GM15510 (cell line): ENCODE results near the gene ERFE.

Experiments used
- POLR2A ChIP-seq: IDR thresholded peaks from 3 replicates; pipeline ENCODE4 v1.6.1; 2011; ENCODE audit warnings: borderline replicate concordance; ENCODE audit not compliant: insufficient read length; ENCODE audit errors: extremely low read depth

ERFE gene

GRCh38 chr2:238157506-238158017, 1.2 kb upstream of the ERFE start:
- no peak for TF ChIP-seq POLR2A

- no peak for TF ChIP-seq POLR2A
Measured at GRCh38 chr2:238158018-238158508, 707 bp upstream of the ERFE start.

GRCh38 chr2:238159071-238159539, 335 bp downstream of the ERFE start:
- TF ChIP-seq POLR2A: no peak

DNA sequence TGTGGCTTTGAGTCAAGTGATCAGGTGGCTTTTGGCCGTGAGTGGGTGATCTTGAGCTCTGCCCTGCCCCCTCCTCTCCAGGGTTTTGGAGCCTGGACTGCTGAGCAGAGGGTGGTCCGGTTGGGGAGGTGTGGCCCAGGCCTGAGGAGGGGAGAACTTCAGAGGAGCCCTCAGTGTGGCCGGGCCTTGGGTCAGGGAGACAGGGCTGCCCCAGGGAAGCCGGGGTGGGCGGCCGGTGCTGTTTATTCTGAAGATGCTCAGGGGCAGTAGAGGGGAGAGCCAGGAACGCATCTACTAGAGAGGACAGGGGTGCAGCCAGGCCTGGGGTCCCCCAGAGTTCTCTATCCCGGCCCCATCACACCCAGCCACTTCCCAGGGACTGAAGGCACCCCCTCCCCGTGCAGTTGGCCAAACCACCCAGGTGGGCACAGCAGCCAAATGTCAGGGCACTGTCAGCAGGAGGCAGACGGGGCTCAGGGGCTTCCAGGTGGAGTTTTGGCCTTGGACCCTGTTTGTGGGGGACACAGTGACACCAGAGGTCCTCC, 963 bp downstream of the ERFE start:
- TF ChIP-seq POLR2A: no peak

DNA sequence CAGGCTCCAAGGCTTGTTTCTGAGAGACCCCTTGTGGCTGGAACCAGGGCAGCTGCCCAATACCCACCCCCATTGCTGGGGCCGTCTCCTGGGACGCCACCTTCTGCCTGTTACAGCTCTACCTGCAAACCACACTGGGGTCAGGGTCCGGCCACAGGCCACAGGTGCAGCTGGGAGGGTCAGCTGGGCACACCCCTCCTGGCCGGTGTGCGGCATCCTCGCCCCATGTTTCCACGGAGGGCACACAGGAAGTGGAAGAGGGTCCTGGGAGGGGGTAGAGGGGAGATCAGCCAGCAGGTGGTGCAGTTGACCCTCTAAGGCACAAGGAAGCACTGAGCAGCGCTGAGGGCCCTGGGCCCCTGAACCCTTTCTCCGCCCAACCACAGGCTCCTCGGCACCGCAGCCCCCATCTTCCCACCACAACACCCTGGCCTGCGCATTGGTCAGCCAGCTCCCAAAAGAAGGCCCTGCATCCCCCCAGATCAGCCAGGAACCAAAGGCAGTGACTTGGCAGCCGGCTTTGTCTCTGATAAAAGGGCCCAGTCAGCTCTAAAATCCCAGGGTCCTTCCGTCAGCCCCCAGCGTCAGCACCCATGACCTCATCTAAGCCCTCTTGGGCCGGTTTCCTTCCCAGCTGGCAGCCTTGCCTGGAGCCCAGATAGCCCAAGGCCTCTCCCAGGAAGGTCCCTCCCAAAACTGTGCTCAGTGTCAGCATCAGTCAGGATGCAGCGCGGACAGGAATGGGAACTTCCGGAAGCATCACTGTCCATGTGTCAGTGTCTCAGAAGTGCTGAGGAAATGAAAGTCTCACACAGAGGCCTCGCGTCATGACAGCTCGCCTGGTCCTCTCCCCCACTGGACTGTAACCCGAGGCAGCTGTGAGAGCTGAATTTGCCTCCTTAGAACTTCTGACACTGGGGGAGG, 1.7 kb downstream of the ERFE start:
- TF ChIP-seq POLR2A: no peak

DNA sequence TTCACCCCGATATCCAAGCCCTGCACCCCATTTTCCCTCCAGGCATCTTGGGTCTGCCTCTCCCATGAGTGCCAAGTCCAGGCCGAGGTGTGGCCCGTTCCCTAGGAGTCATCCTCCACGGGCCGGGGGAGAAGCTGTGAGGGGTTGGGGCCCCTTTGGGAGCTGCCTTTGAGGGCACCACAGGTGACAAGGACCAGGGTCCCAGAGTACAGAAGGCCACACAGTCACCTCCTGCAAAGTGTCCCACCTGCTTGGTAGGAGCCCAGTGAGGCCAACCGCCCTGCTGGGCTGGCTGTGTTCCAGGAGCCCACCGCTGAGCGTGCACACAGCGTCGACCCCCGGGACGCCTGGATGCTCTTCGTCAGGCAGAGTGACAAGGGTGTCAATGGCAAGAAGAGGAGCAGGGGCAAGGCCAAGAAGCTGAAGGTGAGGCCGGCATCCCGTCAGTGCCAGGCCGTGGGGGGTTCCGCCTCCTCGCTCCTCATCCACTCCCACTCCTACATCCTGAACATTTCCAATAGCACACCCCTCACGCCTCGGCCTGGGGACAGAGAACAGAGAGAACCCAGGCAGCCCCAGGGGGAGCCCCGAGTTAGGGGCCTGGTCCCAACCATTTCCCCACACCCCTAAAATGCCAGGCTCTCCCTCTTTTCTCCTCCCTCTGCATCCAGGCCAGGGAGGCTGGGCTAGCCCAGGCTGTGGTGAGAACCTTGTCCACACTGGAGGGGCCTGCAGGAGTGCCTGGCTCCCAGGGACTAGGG, 2.7 kb downstream of the ERFE start:
- TF ChIP-seq POLR2A: no peak

- no peak for TF ChIP-seq POLR2A
Measured at GRCh38 chr2:238162251-238162845, 3.6 kb downstream of the ERFE start.

DNA sequence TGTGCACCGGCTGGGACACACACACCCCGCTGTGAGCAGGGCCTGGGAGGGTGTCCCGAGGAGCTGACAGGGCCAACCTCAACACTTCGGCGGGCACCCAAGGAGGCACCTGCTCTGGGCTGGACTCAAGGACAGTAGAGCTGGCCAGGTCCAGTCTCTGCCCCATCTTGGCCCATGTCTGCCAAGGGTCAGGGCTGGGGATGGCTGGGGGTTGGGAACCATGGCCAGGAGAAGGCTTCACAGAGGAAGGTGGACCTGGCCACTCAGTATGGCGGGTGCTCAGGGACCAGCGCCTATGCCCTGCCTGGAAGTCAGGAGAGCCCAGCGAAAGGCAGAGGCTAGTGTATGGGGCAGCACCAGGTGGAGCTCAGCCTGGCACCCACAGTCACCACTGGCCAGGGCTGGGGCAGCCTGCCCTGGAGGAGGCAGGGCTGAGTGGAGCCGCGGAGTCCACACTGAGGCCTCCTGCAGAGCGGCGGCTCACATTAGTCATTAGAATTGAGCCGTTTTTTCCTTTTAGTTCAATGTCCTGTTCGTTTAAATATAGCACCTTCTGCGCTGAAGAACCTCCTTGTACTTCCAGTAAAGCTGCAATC, 4.2 kb downstream of the ERFE start:
- no peak for TF ChIP-seq POLR2A

DNA sequence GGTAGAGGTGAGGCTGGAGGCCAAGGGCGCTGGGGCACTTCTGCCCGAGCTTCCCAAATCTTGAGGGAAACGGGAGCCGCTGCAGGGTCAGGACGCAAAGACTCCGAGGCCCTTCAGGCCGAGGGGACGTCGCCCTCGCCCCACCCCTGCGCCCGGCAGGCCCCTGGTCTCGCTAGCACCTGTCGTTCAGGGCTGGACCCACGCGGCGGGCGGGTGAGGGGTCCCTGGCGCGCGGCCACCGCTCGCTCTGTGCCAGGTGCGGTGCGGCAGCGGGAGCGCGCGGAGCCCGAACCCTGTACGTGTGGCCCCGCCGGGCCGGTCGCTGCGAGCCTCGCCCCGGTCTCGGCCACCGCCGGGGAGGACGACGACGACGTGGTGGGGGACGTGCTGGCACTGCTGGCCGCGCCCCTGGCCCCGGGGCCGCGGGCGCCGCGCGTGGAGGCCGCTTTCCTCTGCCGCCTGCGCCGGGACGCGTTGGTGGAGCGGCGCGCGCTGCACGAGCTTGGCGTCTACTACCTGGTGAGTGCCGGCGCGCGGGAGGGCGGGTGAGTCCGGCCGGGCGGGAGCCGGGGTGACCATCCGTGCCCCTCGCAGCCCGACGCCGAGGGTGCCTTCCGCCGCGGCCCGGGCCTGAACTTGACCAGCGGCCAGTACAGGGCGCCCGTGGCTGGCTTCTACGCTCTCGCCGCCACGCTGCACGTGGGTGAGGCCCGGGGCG, 4.9 kb downstream of the ERFE start:
- no peak for TF ChIP-seq POLR2A

- TF ChIP-seq POLR2A: no peak
Measured at GRCh38 chr2:238164906-238165287, 6.1 kb downstream of the ERFE start.

DNA sequence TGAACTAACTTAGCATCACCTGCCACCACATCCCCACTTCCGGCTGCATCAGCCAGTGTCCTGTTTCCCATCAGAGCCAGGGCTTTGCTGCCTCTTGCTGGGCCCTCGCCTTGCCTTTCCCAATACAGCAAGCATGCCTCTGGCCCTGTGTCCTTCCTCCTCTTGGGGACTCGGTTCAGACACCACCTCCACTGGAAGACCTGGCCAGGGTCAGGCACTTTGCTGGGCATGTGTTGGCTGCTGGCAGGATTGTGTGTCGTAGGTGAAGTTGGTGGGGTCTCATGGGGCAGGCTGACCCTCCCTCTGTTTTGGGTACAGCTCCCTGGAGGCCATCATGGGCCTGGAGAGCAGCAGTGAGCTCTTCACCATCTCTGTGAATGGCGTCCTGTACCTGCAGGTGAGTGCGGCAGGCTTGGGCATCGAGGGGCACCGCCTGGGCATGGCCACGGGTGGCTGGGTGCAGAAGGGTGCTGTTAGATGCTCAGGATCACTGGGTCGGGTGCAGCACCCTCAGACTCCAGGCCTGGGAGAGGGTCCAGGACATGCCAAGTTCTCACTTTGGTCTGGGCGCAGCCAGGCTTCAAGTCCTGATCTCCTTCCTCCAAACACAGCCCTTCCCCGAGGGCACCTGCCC, 6.6 kb downstream of the ERFE start:
- TF ChIP-seq POLR2A: no peak

DNA sequence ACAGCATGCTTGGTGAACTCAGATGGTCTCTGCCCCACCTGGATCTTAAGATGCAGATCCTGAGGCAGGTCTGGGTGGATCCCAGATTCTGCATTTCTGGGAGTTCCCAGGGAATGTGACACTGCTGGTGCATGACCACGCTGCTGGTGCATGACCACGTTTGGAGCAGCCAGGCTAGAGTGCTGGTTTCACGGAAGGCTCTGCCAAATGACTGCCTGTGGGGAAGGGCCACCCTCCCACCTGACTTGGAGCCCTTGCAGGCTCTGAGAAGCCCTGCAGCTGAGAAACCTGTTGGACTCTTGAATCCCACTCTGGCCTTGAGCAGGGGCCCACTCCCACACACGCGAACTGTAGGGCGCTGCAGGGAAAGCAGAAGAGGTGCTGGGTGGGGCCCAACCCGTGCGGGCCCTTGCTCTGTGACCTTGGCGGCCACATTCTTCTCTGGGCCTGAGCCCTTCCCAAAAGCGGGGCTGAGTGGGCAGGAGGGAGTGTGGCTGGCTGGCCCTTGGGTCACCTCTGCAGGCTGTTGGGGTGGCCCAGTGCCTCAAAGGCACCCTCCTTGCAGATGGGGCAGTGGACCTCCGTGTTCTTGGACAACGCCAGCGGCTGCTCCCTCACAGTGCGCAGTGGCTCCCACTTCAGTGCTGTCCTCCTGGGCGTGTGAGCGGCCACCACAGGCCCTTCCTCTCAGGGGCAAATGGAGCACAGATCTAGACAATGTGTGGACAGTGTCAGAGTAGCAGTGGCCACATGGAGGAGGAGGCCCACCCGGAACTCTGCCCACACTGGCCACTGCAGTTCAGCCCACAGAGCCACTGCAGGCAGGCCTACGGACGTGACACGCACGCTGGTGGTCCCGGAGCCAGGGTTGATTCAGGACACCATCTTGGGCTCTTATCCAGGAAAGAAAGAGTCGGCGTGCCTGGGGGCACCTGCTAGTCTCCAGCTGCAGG, 7.9 kb downstream of the ERFE start:
- TF ChIP-seq POLR2A: no peak
